Neural cell (in vitro differentiated cells): ENCODE results near the gene RIMKLB. TPM values are rescaled to one million over a fixed set of nuclear protein-coding genes. Genes with fewer than 3 reads are reported as not detected.
"Not testable (repeated sequence)": the region's sequence is repeated elsewhere in the genome, so short reads cannot be mapped to it uniquely, and the experiment has no call there.

ENCODE experiments used
- H2AFZ ChIP-seq: fragments of 200-600, 300-800 bp; sonication (generic), shearing (Covaris generic); 2 replicates; pipeline ENCODE4 v1.6.0; 2014; ENCODE audit warnings: low read depth, mild to moderate bottlenecking, antibody characterized with exemption, low read length, moderate library complexity
- H3F3A ChIP-seq: fragments of 200-600 bp; shearing (Covaris generic); 2 replicates; pipeline ENCODE4 v1.6.1; 2016; ENCODE audit warnings: mild to moderate bottlenecking, moderate library complexity, mixed read lengths, antibody characterized with exemption, low read length; ENCODE audit not compliant: insufficient read depth, poor library complexity, severe bottlenecking
- H3K27ac ChIP-seq: fragments of 200-600, 300-800 bp; sonication (generic), shearing (Covaris generic); 2 replicates; pipeline ENCODE4 v1.5.1; 2014; ENCODE audit warnings: mild to moderate bottlenecking, low read length, moderate library complexity
- H3K27me3 ChIP-seq: fragments of 300-800, 200-600 bp; sonication (generic), shearing (Covaris generic); 2 replicates; pipeline ENCODE4 v1.6.0; 2014; ENCODE audit warnings: mild to moderate bottlenecking, low read depth, low read length, moderate library complexity; ENCODE audit not compliant: insufficient read depth
- H3K36me3 ChIP-seq: fragments of 300-800, 200-600 bp; sonication (generic), shearing (Covaris generic); 2 replicates; pipeline ENCODE4 v1.5.1; 2014; ENCODE audit warnings: mild to moderate bottlenecking, antibody characterized with exemption, low read length, moderate library complexity; ENCODE audit not compliant: insufficient read depth
- H3K4me2 ChIP-seq: fragments of 300-800, 200-600 bp; sonication (generic), shearing (Covaris generic); 2 replicates; pipeline ENCODE4 v1.6.0; 2014; ENCODE audit warnings: mild to moderate bottlenecking, low read length
- H3K4me3 ChIP-seq: fragments of 300-800, 200-600 bp; sonication (generic), shearing (Covaris generic); 2 replicates; pipeline ENCODE4 v1.5.1; 2014; ENCODE audit warnings: mild to moderate bottlenecking, low read length, moderate library complexity
- H3K79me2 ChIP-seq: fragments of 200-600 bp; shearing (Covaris generic); replicated peaks from 2 replicates; pipeline ENCODE4 v1.6.0; 2014; ENCODE audit warnings: mild to moderate bottlenecking, low read length, moderate library complexity; ENCODE audit not compliant: insufficient read depth
- H3K9ac ChIP-seq: fragments of 300-800, 200-600 bp; sonication (generic), shearing (Covaris generic); 2 replicates; pipeline ENCODE4 v1.6.1; 2016; ENCODE audit warnings: mild to moderate bottlenecking, low read length, mixed read lengths
- H3K9me2 ChIP-seq: fragments of 200-600 bp; shearing (Covaris generic); 2 replicates; pipeline ENCODE4 v1.6.1; 2016; ENCODE audit warnings: mild to moderate bottlenecking, low read length, mixed read lengths; ENCODE audit not compliant: insufficient read depth
- H3K9me3 ChIP-seq: fragments of 200-600, 300-800 bp; sonication (generic), shearing (Covaris generic); 2 replicates; pipeline ENCODE4 v1.6.1; 2016; ENCODE audit warnings: mild to moderate bottlenecking, mixed run types, low read length, moderate library complexity, mixed read lengths
- H4K20me1 ChIP-seq: fragments of 200-600 bp; shearing (Covaris generic); 2 replicates; pipeline ENCODE4 v1.6.1; 2016; ENCODE audit warnings: mild to moderate bottlenecking, mixed run types; ENCODE audit not compliant: insufficient read depth
- EP300 ChIP-seq: fragments of 450-650 bp; conservative IDR thresholded peaks from 2 replicates; pipeline ENCODE4 v1.6.1; 2014; ENCODE audit warnings: antibody characterized with exemption, mild to moderate bottlenecking, moderate library complexity; ENCODE audit not compliant: poor library complexity, severe bottlenecking
- EZH2 ChIP-seq: fragments of 200-600, 300-800 bp; shearing (Covaris generic), sonication (generic); IDR thresholded peaks from 2 replicates; pipeline ENCODE4 v1.6.1; 2014; ENCODE audit warnings: antibody characterized with exemption, low read length, borderline replicate concordance, mild to moderate bottlenecking; ENCODE audit not compliant: insufficient read depth, poor library complexity, severe bottlenecking
- MXI1 ChIP-seq: fragments of 450-650 bp; conservative IDR thresholded peaks from 2 replicates; pipeline ENCODE4 v1.6.1; 2014; ENCODE audit warnings: antibody characterized with exemption, mild to moderate bottlenecking; ENCODE audit not compliant: poor library complexity, severe bottlenecking
- POLR2AphosphoS5 ChIP-seq: IDR thresholded peaks from 2 replicates; pipeline ENCODE4 v1.6.1; 2012
- RAD21 ChIP-seq: fragments of 450-650 bp; conservative IDR thresholded peaks from 2 replicates; pipeline ENCODE4 v1.6.1; 2014; ENCODE audit warnings: antibody characterized with exemption, mild to moderate bottlenecking, moderate library complexity
- SMC3 ChIP-seq: fragments of 450-650 bp; conservative IDR thresholded peaks from 2 replicates; pipeline ENCODE4 v1.6.1; 2014; ENCODE audit warnings: antibody characterized with exemption, mild to moderate bottlenecking, moderate library complexity; ENCODE audit not compliant: poor library complexity
- TAF1 ChIP-seq: IDR thresholded peaks from 2 replicates; pipeline ENCODE4 v1.6.1; 2012; ENCODE audit warnings: low read depth
- polyA plus RNA-seq: library from polyadenylated mRNA; depleted of rRNA; stranded (reverse); fragments of >200 nt; gene quantifications from 2 replicates; pipeline ENCODE4 v1.2.3, GENCODE V29; 2014
- TF ChIP-seq, protein P1 (sequence below): IDR thresholded peaks from 2 replicates; pipeline ENCODE4 v1.6.1; 2012; ENCODE audit warnings: borderline replicate concordance

The RIMKLB gene
- polyA plus RNA-seq, 1 donor from 2014 or later = 393 TPM

DNA sequence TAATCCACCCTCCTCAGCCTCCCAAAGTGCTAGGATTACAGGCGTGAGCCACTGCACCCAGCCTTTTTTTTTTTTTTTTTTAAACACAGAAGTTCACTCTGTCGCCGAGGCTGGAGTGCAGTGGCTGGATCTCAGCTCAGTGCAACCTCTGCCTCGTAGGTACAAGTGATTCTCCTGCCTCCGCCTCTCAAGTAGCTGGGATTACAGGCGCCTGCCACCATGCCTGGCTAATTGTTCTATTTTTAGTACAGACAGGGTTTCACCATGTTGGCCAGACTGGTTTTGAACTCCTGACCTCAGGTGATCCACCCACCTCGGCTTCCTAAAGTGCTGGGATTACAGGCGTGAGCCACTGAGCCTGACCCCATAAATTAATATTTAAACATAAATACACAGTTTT, 47.8 kb downstream of the RIMKLB start:
- H3K36me3 ChIP-seq, H3K4me2 ChIP-seq, H3K4me3 ChIP-seq, H3F3A ChIP-seq, H3K79me2 ChIP-seq, H3K27ac ChIP-seq, H3K27me3 ChIP-seq, H3K9ac ChIP-seq, H4K20me1 ChIP-seq, H3K9me2 ChIP-seq, H2AFZ ChIP-seq, H3K9me3 ChIP-seq: not testable (repeated sequence)

DNA sequence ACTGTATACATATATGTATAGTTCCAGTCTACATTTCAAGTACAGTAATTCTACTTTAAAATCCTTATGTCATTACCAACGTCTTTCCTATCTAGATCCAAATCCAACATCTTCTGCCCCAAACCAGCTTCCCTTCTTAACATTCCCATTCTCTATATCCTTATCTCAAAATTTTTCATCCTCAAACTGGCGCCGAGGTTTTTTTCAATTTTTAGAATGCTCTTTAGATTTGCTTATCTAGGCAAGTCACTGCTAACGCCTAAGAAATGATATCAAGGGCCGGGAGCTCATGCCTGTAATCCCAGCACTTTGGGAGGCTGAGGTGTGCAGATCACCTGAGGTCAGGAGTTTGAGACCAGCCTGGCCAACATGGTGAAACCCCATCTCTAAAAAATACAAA, 48.3 kb downstream of the RIMKLB start:
- no peak overlapping the region for H3K4me3 ChIP-seq
- no peaks in the 10 kb centered on the region for H3K9me3 ChIP-seq
- H3F3A ChIP-seq = no peaks in the 10 kb centered on the region
- H3K9ac ChIP-seq = no peak overlapping the region
- no peak overlapping the region for H3K27ac ChIP-seq
- no peaks in the 10 kb centered on the region for H3K9me2 ChIP-seq
- no peaks in the 10 kb centered on the region for H3K27me3 ChIP-seq
- TF ChIP-seq, protein P1, sequence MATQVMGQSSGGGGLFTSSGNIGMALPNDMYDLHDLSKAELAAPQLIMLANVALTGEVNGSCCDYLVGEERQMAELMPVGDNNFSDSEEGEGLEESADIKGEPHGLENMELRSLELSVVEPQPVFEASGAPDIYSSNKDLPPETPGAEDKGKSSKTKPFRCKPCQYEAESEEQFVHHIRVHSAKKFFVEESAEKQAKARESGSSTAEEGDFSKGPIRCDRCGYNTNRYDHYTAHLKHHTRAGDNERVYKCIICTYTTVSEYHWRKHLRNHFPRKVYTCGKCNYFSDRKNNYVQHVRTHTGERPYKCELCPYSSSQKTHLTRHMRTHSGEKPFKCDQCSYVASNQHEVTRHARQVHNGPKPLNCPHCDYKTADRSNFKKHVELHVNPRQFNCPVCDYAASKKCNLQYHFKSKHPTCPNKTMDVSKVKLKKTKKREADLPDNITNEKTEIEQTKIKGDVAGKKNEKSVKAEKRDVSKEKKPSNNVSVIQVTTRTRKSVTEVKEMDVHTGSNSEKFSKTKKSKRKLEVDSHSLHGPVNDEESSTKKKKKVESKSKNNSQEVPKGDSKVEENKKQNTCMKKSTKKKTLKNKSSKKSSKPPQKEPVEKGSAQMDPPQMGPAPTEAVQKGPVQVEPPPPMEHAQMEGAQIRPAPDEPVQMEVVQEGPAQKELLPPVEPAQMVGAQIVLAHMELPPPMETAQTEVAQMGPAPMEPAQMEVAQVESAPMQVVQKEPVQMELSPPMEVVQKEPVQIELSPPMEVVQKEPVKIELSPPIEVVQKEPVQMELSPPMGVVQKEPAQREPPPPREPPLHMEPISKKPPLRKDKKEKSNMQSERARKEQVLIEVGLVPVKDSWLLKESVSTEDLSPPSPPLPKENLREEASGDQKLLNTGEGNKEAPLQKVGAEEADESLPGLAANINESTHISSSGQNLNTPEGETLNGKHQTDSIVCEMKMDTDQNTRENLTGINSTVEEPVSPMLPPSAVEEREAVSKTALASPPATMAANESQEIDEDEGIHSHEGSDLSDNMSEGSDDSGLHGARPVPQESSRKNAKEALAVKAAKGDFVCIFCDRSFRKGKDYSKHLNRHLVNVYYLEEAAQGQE = no peak
- TF ChIP-seq RAD21 = no peak
- no peak for TF ChIP-seq SMC3
- no peak for TF ChIP-seq POLR2AphosphoS5
- no peak for TF ChIP-seq EP300
- no peak for TF ChIP-seq TAF1
- TF ChIP-seq MXI1 = no peak
- no peak for TF ChIP-seq EZH2
- H4K20me1 ChIP-seq = no peaks in the 10 kb centered on the region
- no peak overlapping the region for H2AFZ ChIP-seq
- peaks cover 6% of the 10 kb centered on the region for H3K36me3 ChIP-seq
- H3K4me2 ChIP-seq = no peak overlapping the region
- peaks cover 10% of the 10 kb centered on the region for H3K79me2 ChIP-seq

DNA sequence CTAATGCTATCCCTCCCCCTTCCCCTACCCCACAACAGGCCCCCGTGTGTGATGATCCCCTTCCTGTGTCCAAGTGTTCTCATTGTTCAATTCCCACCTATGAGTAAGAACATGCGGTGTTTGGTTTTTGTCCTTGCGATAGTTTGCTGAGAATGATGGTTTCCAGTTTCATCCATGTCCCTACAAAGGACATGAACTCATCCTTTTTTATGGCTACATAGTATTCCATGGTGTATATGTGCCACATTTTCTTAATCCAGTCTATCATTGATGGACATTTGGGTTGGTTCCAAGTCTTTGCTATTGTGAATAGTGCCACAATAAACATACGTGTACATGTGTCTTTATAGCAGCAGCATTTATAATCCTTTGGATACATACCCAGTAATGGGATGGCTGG, 62.3 kb downstream of the RIMKLB start:
- H3K27ac ChIP-seq, H4K20me1 ChIP-seq, H3K9me2 ChIP-seq, H3K9me3 ChIP-seq, H3K79me2 ChIP-seq, H3F3A ChIP-seq, H3K9ac ChIP-seq, H2AFZ ChIP-seq, H3K27me3 ChIP-seq, H3K4me3 ChIP-seq, H3K36me3 ChIP-seq, H3K4me2 ChIP-seq: not testable (repeated sequence)

DNA sequence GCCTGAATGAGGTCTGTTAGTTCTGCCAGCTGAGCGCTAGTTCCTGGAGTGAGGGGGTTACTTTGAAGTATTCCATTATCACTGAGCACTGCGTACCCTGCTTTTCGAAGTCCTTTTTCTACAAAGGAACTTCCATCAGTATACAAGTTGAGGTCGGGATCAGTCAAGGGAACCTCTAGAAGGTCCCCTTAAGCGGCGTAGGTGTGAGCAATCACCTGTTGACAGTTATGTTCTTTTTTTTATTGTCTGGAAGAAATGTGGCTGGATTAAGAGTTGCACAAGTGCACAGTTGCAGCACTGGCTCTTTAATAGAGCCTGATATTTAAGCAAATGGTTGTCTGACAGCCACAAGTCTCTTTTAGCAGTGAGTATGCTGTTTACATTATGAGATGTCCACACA, 64.9 kb downstream of the RIMKLB start:
- H3K36me3 ChIP-seq, H3K9ac ChIP-seq, H2AFZ ChIP-seq, H3K4me2 ChIP-seq, H3K27me3 ChIP-seq, H3K79me2 ChIP-seq, H3K27ac ChIP-seq, H3K9me2 ChIP-seq, H4K20me1 ChIP-seq, H3K9me3 ChIP-seq, H3K4me3 ChIP-seq, H3F3A ChIP-seq: not testable (repeated sequence)

DNA sequence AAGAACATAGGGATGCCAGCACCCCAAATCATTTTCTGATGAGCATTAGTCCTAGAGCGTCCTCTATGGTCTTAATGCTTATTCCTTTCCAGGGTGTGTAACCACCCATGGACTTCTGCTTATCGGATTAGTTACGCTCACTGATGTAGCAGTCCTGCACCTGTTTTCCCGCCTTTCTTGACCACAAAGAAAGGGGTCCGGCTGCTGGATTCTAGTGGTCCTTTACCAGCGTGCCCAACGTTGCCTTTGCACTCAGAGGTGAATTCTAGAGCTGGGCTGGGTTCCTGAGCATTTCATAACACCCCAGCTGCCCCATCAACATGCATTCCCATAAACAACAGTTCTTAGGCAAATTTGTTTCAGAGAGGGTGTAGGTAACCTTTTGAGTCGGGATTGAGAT, 68.3 kb downstream of the RIMKLB start:
- not testable (repeated sequence) for H3K79me2 ChIP-seq, H3K36me3 ChIP-seq, H3K9me3 ChIP-seq, H3K27me3 ChIP-seq, H3K9me2 ChIP-seq, H3K4me3 ChIP-seq, H4K20me1 ChIP-seq, H2AFZ ChIP-seq, H3K27ac ChIP-seq, H3K9ac ChIP-seq, H3F3A ChIP-seq, H3K4me2 ChIP-seq
